ENCODE results near the gene NSMCE1.
A peak's percentile ranks its signal among the peaks of the same experiment; 100 is the strongest.

NSMCE1 gene

DNA sequence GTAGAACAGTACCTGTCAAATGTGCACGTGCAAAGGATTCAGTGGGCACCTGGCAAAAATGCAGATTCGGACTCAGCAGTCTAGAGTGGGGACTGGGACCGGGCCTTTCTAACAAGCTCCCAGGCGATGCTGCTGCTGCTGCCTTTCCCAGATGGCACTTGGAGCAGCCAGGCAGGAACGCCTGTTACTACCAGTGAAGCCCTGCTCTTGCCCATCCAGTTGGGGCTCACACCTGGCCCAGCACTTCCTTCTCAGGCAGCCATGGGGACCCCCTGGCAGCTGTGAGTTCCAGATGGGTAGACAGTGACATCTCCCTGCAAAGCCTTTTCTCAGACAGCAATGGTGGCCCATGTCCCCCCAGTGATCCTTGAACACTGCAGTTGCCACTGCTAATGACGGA lies 34.8 kb downstream of the NSMCE1 start:
- no peak overlapping the region for H2AFZ ChIP-seq (ENCODE audit: low read depth, low read length)
- H3K4me2 ChIP-seq (ENCODE audit: low read length), result peak overlapping the region; percentile 89
- H3K4me1 ChIP-seq (ENCODE audit: low read length), result peaks cover 68% of the 10 kb centered on the region
- H3K79me2 ChIP-seq (ENCODE audit: low read length), result no peaks in the 10 kb centered on the region
- no peaks in the 10 kb centered on the region; the same call in 1 of the 2 replicates for H3K9me3 ChIP-seq (ENCODE audit: insufficient read depth, low read length)
- H3K36me3 ChIP-seq (replicated peaks; ENCODE audit: low read depth, low read length), result peaks cover 5% of the 10 kb centered on the region
- no peak for TF ChIP-seq EZH2phosphoT487 (IDR thresholded peaks at IDR 0.05; ENCODE audit: low read depth)
- TF ChIP-seq, protein P1, sequence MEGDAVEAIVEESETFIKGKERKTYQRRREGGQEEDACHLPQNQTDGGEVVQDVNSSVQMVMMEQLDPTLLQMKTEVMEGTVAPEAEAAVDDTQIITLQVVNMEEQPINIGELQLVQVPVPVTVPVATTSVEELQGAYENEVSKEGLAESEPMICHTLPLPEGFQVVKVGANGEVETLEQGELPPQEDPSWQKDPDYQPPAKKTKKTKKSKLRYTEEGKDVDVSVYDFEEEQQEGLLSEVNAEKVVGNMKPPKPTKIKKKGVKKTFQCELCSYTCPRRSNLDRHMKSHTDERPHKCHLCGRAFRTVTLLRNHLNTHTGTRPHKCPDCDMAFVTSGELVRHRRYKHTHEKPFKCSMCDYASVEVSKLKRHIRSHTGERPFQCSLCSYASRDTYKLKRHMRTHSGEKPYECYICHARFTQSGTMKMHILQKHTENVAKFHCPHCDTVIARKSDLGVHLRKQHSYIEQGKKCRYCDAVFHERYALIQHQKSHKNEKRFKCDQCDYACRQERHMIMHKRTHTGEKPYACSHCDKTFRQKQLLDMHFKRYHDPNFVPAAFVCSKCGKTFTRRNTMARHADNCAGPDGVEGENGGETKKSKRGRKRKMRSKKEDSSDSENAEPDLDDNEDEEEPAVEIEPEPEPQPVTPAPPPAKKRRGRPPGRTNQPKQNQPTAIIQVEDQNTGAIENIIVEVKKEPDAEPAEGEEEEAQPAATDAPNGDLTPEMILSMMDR (IDR thresholded peaks at IDR 0.05; ENCODE audit: low read depth, low read length), result no peak
- H3K27me3 ChIP-seq (ENCODE audit: low read depth, low read length), result no peaks in the 10 kb centered on the region
- H3K9ac ChIP-seq (ENCODE audit: low read length), result peak overlapping the region; percentile 78; the same call in 1 of the 2 replicates
- H3K4me3 ChIP-seq (ENCODE audit: low read length), result no peak overlapping the region
- H4K20me1 ChIP-seq (ENCODE audit: insufficient read depth, low read length), result no peaks in the 10 kb centered on the region
- H3K27ac ChIP-seq (ENCODE audit: low read length), result peak overlapping the region; percentile 96

DNA sequence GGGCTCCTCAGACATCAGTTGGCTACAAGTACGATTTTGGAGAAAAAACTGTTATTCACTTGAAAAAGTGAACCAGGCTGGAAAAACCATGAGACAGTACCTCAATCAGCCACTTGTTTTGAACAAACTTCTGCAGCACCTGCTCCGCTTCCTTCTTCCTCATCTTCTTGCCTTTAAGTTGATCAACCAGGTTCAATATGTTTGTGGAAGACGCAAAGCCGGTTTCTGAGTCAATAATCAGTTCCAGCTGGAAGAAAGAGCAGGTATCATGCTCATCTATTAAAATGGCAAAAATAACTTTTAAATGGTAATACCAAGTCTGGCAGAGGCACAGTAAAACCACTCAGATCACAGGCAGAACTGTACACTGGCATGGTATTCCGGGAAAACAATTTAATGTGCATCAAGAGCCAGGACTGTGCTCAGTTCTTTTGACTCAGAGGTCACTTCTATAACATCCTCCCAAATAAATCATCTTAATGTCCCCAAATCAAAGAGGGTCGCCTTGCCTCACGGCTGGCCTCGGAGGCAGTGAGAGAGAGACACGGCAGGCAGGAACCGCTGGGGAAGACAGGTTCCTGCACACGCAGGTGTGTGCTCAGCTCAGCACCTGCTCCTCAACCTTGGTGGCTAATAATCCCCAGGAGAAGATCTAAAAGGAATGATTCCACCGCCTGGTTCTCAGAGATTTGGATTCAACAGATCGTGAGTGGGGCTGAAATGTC lies 35.5 kb downstream of the NSMCE1 start:
- Histone ChIP-seq H3K79me2 (ENCODE audit: low read length) (no peaks in the 10 kb centered on the region), H3K27ac (ENCODE audit: low read length) (peak overlapping the region; percentile 96), H2AFZ (ENCODE audit: low read depth, low read length) (no peak overlapping the region), H4K20me1 (ENCODE audit: insufficient read depth, low read length) (no peaks in the 10 kb centered on the region), H3K9me3 (ENCODE audit: insufficient read depth, low read length) (no peaks in the 10 kb centered on the region; the same call in 1 of the 2 replicates), H3K4me2 (ENCODE audit: low read length) (peak overlapping the region; percentile 89), H3K4me3 (ENCODE audit: low read length) (peak overlapping the region; percentile 61), H3K36me3 (replicated peaks; ENCODE audit: low read depth, low read length) (peaks cover 5% of the 10 kb centered on the region), H3K9ac (ENCODE audit: low read length) (peak overlapping the region; percentile 78), H3K27me3 (ENCODE audit: low read depth, low read length) (no peaks in the 10 kb centered on the region), H3K4me1 (ENCODE audit: low read length) (peaks cover 65% of the 10 kb centered on the region)
- TF ChIP-seq EZH2phosphoT487 (IDR thresholded peaks at IDR 0.05; ENCODE audit: low read depth), result no peak
- TF ChIP-seq, protein P1 (IDR thresholded peaks at IDR 0.05; ENCODE audit: low read depth, low read length), result no peak

DNA sequence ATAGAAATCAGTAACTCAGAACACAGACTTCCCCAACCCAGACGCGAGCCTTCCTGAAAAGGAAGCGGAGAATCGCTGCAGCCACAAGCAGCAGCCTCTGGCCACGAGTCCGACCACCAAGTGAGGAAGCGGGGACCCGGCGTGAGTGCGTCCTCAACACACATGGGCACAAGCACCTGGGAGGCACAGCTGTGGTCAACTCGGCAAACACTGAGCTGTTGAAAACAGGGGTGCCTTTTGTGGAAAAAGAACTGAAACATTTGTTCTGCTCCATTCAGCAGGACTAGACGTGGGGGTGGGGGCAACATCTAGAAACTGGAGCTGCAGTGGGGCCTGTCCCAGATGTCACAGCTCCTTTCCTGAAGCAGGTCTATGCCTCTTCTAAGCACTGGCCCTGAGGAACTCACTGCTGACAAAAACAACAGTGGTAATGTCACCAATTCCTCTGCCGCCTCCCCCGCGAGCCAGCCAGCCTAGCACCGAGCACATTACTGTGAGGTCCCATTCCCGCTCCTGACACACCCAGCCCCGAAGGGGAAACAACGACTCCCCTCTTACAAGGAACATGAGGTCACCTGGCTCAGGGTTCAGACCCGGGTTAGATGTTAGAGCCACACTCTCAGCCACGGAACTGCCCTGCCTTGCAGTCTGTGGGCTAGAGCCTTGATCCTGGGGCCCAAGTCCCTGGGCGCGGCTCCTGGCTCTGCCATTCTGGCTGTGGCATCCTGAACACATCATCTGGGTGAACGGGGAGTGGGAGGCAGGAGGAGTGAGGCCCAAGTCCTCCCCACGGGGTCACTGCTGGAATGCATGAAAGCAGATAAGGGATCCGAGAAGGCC lies 36.3 kb downstream of the NSMCE1 start:
- Histone ChIP-seq H2AFZ (ENCODE audit: low read depth, low read length) (no peak overlapping the region), H3K9ac (ENCODE audit: low read length) (peak overlapping the region; percentile 78)
- TF ChIP-seq, protein P1 (IDR thresholded peaks at IDR 0.05; ENCODE audit: low read depth, low read length), result no peak
- no peak for TF ChIP-seq EZH2phosphoT487 (IDR thresholded peaks at IDR 0.05; ENCODE audit: low read depth)

DNA sequence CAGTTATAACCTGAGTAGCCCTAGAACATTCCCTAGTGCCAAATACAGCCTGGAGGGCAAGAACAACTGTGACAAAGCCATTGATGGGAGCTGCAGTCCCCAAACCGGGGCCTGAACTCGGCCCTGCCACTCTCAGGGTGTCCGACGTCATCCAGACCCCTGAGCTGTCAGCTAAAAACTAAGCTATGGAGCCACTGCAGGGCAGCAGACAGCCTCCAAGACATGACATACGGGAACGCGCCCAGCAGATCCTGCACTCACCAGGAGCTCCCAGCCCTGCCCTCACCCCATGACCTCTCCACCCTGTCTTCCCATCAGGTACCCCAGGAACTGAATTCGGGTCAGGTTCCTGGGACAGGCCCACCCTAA lies 36.9 kb downstream of the NSMCE1 start:
- Histone ChIP-seq H3K27ac (ENCODE audit: low read length) (peak overlapping the region; percentile 96), H2AFZ (ENCODE audit: low read depth, low read length) (no peak overlapping the region), H3K9ac (ENCODE audit: low read length) (peak overlapping the region; percentile 78), H3K27me3 (ENCODE audit: low read depth, low read length) (no peaks in the 10 kb centered on the region), H3K4me2 (ENCODE audit: low read length) (peak overlapping the region; percentile 89), H3K9me3 (ENCODE audit: insufficient read depth, low read length) (no peaks in the 10 kb centered on the region; the same call in 1 of the 2 replicates), H3K36me3 (replicated peaks; ENCODE audit: low read depth, low read length) (peaks cover 5% of the 10 kb centered on the region), H3K4me1 (ENCODE audit: low read length) (peaks cover 51% of the 10 kb centered on the region), H4K20me1 (ENCODE audit: insufficient read depth, low read length) (no peaks in the 10 kb centered on the region), H3K79me2 (ENCODE audit: low read length) (no peaks in the 10 kb centered on the region), H3K4me3 (ENCODE audit: low read length) (peak overlapping the region; percentile 61)
- TF ChIP-seq EZH2phosphoT487 (IDR thresholded peaks at IDR 0.05; ENCODE audit: low read depth), result no peak
- TF ChIP-seq, protein P1 (IDR thresholded peaks at IDR 0.05; ENCODE audit: low read depth, low read length), result no peak

More for the DNA sequence above, 36.3 kb downstream of the NSMCE1 start:
- Histone ChIP-seq H3K27me3 (ENCODE audit: low read depth, low read length) (no peaks in the 10 kb centered on the region), H3K27ac (ENCODE audit: low read length) (peak overlapping the region; percentile 96), H3K79me2 (ENCODE audit: low read length) (no peaks in the 10 kb centered on the region), H3K4me2 (ENCODE audit: low read length) (peak overlapping the region; percentile 89), H3K9me3 (ENCODE audit: insufficient read depth, low read length) (no peaks in the 10 kb centered on the region; the same call in 1 of the 2 replicates), H3K4me1 (ENCODE audit: low read length) (peaks cover 58% of the 10 kb centered on the region), H3K36me3 (replicated peaks; ENCODE audit: low read depth, low read length) (peaks cover 5% of the 10 kb centered on the region), H4K20me1 (ENCODE audit: insufficient read depth, low read length) (no peaks in the 10 kb centered on the region), H3K4me3 (ENCODE audit: low read length) (peak overlapping the region; percentile 61)
